ENCODE data around the gene RPL7A. TPM values are rescaled to one million over a fixed set of nuclear protein-coding genes. Genes with fewer than 3 reads are reported as not detected.

Gene RPL7A
- total and polyA plus RNA-seq, 2 of the 4 experiments (the other 2 are of a cell fraction) = 3,220 to 4,096 TPM

- CTCF ChIA-PET = no interaction called here
- 97% methylated on average over 11 of the region's 19 CpGs; no CpG with 5 or more reads in 1 of the 2 experiments for whole genome bisulfite sequencing, 2 experiments (ENCODE audit: extremely low coverage in 2 of 2, insufficient read length in 1 of 2)
- Histone ChIP-seq H3K4me2 (ENCODE audit: low read depth, low read length) (no peak overlapping the region), H3K9ac (ENCODE audit: low read depth, low read length) (no peak overlapping the region), H3K56ac (ENCODE audit: extremely low read depth, insufficient read depth, low read length) (no peak overlapping the region), H4K91ac (ENCODE audit: insufficient read depth, low read depth, low read length) (no peak overlapping the region), H2BK5ac (ENCODE audit: low read depth, low read length, poor library complexity, severe bottlenecking) (no peak overlapping the region), H3K36me3 (ENCODE audit: control insufficient read depth, insufficient read depth, low read length) (peaks cover 64% of the 10 kb centered on the region), H3K4me1 (ENCODE audit: control insufficient read depth, insufficient read depth, low read length) (peaks cover 8% of the 10 kb centered on the region), H3K79me1 (ENCODE audit: low read depth in 1 of 2, low read length in 2 of 2) (peaks cover 17 to 52% of the 10 kb centered on the region in 2 experiments; a peak in 3 of 4 replicates), H3K9me3 (ENCODE audit: control insufficient read depth, insufficient read depth, low read length) (no peaks in the 10 kb centered on the region), H2AFZ (replicated peaks; ENCODE audit: low read length, poor library complexity) (no peak overlapping the region), H3K27ac (ENCODE audit: insufficient read depth, low read length) (no peak overlapping the region), H4K5ac (ENCODE audit: low read depth, low read length) (no peak overlapping the region), H4K20me1 (ENCODE audit: insufficient read depth, low read length) (peaks cover 18% of the 10 kb centered on the region), H3K4ac (ENCODE audit: low read depth, low read length) (no peak overlapping the region), H2BK20ac (ENCODE audit: low read depth, low read length) (no peak overlapping the region), H3K23ac (ENCODE audit: low read depth, low read length) (no peak overlapping the region), H2BK120ac (ENCODE audit: low read depth, low read length) (no peak overlapping the region), H2AK5ac (ENCODE audit: low read depth, low read length) (no peak overlapping the region), H3K4me3 (ENCODE audit: insufficient read depth, low read depth, low read length) (no peak overlapping the region), H2AK9ac (replicated peaks; ENCODE audit: low read depth, low read length, poor library complexity) (no peak overlapping the region), H3K18ac (ENCODE audit: low read depth, low read length) (no peak overlapping the region), H4K8ac (ENCODE audit: low read depth in 2 of 2, low read length in 2 of 2) (no peak overlapping the region), H3K27me3 (ENCODE audit: control insufficient read depth, insufficient read depth, low read length) (no peaks in the 10 kb centered on the region), H2BK15ac (ENCODE audit: low read depth, low read length) (no peak overlapping the region), H3K9me1 (ENCODE audit: insufficient read depth, low read length) (peaks cover 3% of the 10 kb centered on the region; the same call in 1 of the 2 replicates), H3K14ac (replicated peaks; ENCODE audit: low read depth, low read length) (no peak overlapping the region)
- DNase-seq (no peak), ATAC-seq (ENCODE audit: low read depth) (no peak)
- in situ Hi-C loops (cut with MboI; ENCODE audit: low sequenced_read_pairs) = no loop called here
- POLR2A ChIA-PET (ENCODE audit: unreplicated experiment) = no interaction called here
- intact Hi-C loops (cut with micrococcal nuclease) = no loop called here
- dilution Hi-C loops (cut with HindIII; ENCODE audit: low sequenced_read_pairs, unreplicated experiment) = no loop called here
- TF ChIP-seq CTCF (conservative IDR thresholded peaks at IDR 0.05; ENCODE audit: low read depth, low read length) (no peak), MAZ (IDR thresholded peaks at IDR 0.05; ENCODE audit: borderline replicate concordance, low read depth, low read length) (no peak), BHLHE40 (IDR thresholded peaks at IDR 0.05; ENCODE audit: low read depth, low read length) (no peak), CHD1 (IDR thresholded peaks at IDR 0.05; ENCODE audit: low read depth, low read length) (no peak), MXI1 (IDR thresholded peaks at IDR 0.05; ENCODE audit: borderline replicate concordance, low read depth, low read length) (no peak), ELK1 (IDR thresholded peaks at IDR 0.05; ENCODE audit: borderline replicate concordance, low read depth, low read length) (no peak), MAFK (IDR thresholded peaks at IDR 0.05; ENCODE audit: low read depth, low read length) (no peak), RFX5 (IDR thresholded peaks at IDR 0.05; ENCODE audit: low read depth, low read length) (no peak), NFE2L2 (IDR thresholded peaks at IDR 0.05; ENCODE audit: low read depth, low read length) (no peak), RCOR1 (IDR thresholded peaks at IDR 0.05; ENCODE audit: insufficient replicate concordance, low read length) (no peak), RAD21 (IDR thresholded peaks at IDR 0.05; ENCODE audit: low read length) (no peak), FOS (IDR thresholded peaks at IDR 0.05; ENCODE audit: low read depth, low read length) (no peak), CEBPB (IDR thresholded peaks at IDR 0.05; ENCODE audit: low read depth, low read length) (no peak), USF2 (IDR thresholded peaks at IDR 0.05; ENCODE audit: low read depth, low read length) (no peak), SMC3 (IDR thresholded peaks at IDR 0.05; ENCODE audit: low read depth, low read length) (no peak)
- BruUV-seq (replicated peaks) = no TSS peak
Measured at GRCh38 chr9:133344071-133344470, 3.9 kb upstream of the RPL7A start.

All from IMR-90 (cell line).